Measurements from ENCODE around the gene SIRPB1. TPM values are rescaled to one million over a fixed set of nuclear protein-coding genes. Genes with fewer than 3 reads are reported as not detected.

The SIRPB1 gene
- total RNA-seq, 1 experiment from 2014 or later = not detected

Other genes starting within 250 kb of the SIRPB1 start
- gene FKBP1A, start 227.0 kb downstream of the SIRPB1 start, total RNA-seq (2021) = 264 and 270 TPM in 2 replicates
- gene NSFL1C, start 153.2 kb downstream of the SIRPB1 start, total RNA-seq (2021) = 148 and 158 TPM in 2 replicates
- gene SIRPB2, start 128.6 kb downstream of the SIRPB1 start, total RNA-seq (2021) = 3.1 and 4.0 TPM in 2 replicates
- not detected in 2 replicates for gene SIRPD, start 62.3 kb downstream of the SIRPB1 start, total RNA-seq (2021)
- gene SIRPG, start 37.8 kb upstream of the SIRPB1 start, total RNA-seq (2021) = not detected in 2 replicates

Measured in A673 (cell line).